Activated naive CD8-positive, alpha-beta T cell treated with anti-CD3 and anti-CD28 coated beads, Interleukin-2, amount 50 U/mL, for 24 hours (primary cell): ENCODE results near the gene CAPZA1.

ENCODE experiments used
- ATAC-seq: fragments of 150-1000 bp; cut with Tn5 transposase; one replicate; pipeline ENCODE4 v1.10.0; 2021
- DNase-seq: peaks from one replicate; pipeline ENCODE4 v3.0.0; 2021
- H3K27ac Mint-ChIP-seq: one replicate; pipeline ENCODE4 v1.8.0; 2021; ENCODE audit warnings: mild to moderate bottlenecking, mixed read lengths
- H3K27me3 Mint-ChIP-seq: one replicate; pipeline ENCODE4 v1.8.0; 2021; ENCODE audit warnings: mixed read lengths
- H3K36me3 Mint-ChIP-seq: one replicate; pipeline ENCODE4 v1.8.0; 2021; ENCODE audit warnings: low read depth, mixed read lengths
- H3K4me1 Mint-ChIP-seq: one replicate; pipeline ENCODE4 v1.8.0; 2021; ENCODE audit warnings: mixed read lengths
- H3K4me3 Mint-ChIP-seq: one replicate; pipeline ENCODE4 v1.8.0; 2021; ENCODE audit warnings: mild to moderate bottlenecking, moderate library complexity, mixed read lengths
- H3K9me3 Mint-ChIP-seq: one replicate; pipeline ENCODE4 v1.8.0; 2021; ENCODE audit warnings: mixed read lengths

Gene CAPZA1

DNA sequence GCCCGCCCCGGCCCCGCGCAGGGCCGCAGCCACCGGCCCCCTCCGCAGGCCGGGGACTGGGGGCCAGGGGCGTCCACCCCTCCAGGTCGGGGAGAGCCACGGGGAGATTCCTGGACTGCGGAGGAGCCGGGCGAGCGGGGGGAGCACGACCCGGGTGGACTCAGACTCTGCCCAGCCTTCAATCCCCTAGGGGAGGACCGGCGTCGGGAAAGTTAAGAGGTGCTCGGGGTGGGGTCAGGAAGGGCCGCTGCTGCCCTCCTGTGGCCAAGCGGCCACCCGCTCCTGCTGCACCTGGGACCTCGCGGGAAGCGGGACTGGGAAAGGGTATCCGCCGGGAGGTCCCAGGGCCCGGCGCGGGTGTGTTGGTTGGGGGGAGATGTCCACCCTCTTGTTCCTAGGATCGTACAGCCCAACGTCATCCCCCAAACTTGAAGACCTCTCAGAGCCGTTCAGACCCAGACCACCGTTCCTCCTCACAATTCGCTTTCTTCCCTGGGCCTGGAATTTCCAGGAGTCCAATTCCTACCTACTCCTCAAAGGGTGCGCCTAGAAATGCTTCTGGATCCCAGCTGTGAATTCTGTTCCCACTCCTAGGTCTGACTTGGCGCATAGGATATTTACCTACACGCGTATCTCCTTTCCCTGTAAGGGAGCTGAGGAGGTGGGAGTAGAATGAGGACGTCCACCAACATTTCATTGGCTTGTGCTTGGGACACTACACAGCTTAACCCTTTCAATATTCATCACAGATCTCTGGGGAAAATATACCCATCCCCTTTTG is 87.8 kb downstream of the CAPZA1 start:
- DNase-seq = peak; percentile 79
- Mint-ChIP-seq H3K4me1 (peaks cover 41% of the 10 kb centered on the region), H3K27me3 (peaks cover 2% of the 10 kb centered on the region)

DNA sequence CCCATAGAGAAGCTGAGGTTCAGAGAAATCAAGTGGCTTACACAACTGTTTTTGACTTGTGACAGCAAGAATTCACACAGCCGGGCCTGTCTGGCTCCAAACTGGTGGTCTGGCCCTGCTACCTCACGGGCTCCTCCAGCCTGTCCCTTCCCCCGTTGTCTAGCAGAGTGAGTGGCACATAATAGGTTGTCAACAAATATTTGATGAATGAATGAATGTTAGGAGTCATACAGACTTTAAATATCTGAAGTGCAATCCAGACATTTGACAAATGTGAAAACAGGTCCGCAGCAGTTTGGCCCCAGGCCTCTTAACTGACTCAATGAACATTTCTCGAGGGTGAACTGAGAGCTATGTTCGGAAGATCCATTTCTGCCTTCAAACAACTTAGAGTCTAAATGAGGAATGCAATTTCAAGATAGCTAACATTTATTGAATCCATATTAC is 88.4 kb downstream of the CAPZA1 start:
- Mint-ChIP-seq H3K36me3 (no peaks in the 10 kb centered on the region), H3K4me1 (peaks cover 36% of the 10 kb centered on the region), H3K9me3 (no peaks in the 10 kb centered on the region), H3K4me3 (no peak overlapping the region), H3K27ac (no peak overlapping the region), H3K27me3 (peaks cover 3% of the 10 kb centered on the region)
- DNase-seq = no peak
- ATAC-seq = no peak

More for the DNA sequence above, 87.8 kb downstream of the CAPZA1 start:
- H3K4me3 Mint-ChIP-seq = peak overlapping the region; percentile 65
- no peak overlapping the region for H3K27ac Mint-ChIP-seq
- H3K9me3 Mint-ChIP-seq = no peaks in the 10 kb centered on the region
- ATAC-seq = peak; percentile 54
- no peaks in the 10 kb centered on the region for H3K36me3 Mint-ChIP-seq

DNA sequence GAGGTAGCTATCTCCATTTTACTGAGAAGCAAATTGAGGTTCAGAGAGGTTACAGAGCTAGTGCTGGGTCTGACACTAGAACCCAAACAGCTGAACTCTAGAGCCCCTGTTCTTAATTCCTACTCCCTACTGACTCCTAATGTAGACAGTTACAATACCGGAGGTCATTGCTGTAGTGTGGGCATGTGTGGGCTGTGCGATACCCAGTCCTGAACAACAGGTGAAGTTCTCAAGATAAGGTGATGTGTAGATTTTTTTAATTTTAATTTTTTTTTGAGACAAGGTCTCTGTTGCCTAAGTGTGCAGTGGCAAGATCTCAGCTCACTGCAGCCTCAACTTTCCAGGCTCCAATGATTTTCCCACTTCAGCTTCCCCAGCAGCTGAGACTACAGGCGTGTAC is 88.9 kb downstream of the CAPZA1 start:
- H3K27ac Mint-ChIP-seq = no peak overlapping the region
- no peak for ATAC-seq
- H3K36me3 Mint-ChIP-seq = no peaks in the 10 kb centered on the region

DNA sequence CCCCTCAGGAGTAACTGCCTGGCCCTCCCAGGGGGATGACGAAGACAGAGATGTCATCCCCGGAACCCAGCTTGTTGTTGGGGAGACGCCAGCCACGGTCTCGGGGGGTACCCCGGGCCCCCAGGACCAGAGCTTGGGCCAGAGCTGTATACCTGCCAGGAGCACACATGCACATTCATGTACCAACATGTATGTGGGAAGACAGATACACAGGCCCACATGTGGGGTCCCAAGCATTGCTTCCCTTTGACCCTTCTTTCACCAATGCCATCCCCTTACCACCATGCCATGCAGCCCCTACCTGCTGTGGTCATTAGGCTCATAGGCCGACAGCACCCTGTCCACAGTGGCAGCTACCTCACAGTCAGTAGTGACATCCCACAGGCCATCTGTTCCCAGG is 90.5 kb downstream of the CAPZA1 start:
- no peaks in the 10 kb centered on the region for H3K9me3 Mint-ChIP-seq
- peaks cover 20% of the 10 kb centered on the region for H3K27me3 Mint-ChIP-seq
- H3K36me3 Mint-ChIP-seq = no peaks in the 10 kb centered on the region
- no peak overlapping the region for H3K4me3 Mint-ChIP-seq
- no peak for DNase-seq
- no peak for ATAC-seq
- peaks cover 28% of the 10 kb centered on the region for H3K4me1 Mint-ChIP-seq
- H3K27ac Mint-ChIP-seq = no peak overlapping the region

More for the DNA sequence above, 88.9 kb downstream of the CAPZA1 start:
- Mint-ChIP-seq H3K9me3 (no peaks in the 10 kb centered on the region), H3K4me3 (no peak overlapping the region), H3K27me3 (peaks cover 8% of the 10 kb centered on the region), H3K4me1 (peaks cover 33% of the 10 kb centered on the region)
- DNase-seq = no peak

DNA sequence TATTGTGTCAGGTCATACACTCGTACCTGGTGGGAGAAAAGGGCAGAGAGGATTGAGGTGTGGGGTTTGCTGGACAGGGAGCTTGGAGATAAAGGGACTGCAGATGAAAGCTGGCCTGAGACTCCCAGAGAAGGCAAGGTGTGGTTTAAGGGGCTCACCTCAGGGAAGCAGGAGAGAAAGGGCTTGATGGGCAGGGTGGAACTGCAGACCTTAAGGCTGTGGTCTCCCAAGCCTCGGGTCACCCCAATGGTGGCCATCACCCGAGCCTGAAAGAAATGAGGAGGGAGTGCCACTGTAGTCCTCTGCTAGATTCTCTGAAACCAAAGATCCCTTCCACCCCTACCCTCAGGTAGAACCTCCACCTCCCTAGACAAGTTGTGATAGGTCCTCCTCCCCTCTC is 91.0 kb downstream of the CAPZA1 start:
- Mint-ChIP-seq H3K27ac (no peak overlapping the region), H3K9me3 (no peaks in the 10 kb centered on the region), H3K4me1 (peaks cover 26% of the 10 kb centered on the region), H3K27me3 (peaks cover 20% of the 10 kb centered on the region), H3K4me3 (no peak overlapping the region), H3K36me3 (no peaks in the 10 kb centered on the region)
- ATAC-seq = no peak
- DNase-seq = no peak

DNA sequence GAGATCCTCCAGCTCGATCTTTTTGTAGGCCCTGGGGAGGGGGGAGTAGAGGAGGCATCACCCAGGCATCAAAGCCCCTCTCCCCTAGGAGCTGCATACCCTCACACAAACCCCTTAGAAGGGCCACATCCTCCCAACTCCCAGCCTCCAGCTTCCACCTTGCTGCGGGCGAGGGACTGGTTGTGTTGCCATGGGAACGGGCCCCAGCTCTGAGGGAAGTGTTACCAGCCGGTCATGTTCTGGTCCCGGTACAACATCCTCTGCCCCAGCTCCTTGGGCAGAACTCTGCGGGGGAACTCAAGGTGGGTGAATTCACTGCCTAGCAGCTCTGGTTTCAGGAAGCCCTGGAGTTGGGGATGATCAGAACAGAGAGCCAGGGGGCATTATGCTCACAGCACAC is 91.4 kb downstream of the CAPZA1 start:
- Mint-ChIP-seq H3K27ac (no peak overlapping the region), H3K9me3 (no peaks in the 10 kb centered on the region), H3K36me3 (no peaks in the 10 kb centered on the region), H3K27me3 (peaks cover 20% of the 10 kb centered on the region), H3K4me1 (peaks cover 26% of the 10 kb centered on the region), H3K4me3 (no peak overlapping the region)
- no peak for DNase-seq
- ATAC-seq = no peak

DNA sequence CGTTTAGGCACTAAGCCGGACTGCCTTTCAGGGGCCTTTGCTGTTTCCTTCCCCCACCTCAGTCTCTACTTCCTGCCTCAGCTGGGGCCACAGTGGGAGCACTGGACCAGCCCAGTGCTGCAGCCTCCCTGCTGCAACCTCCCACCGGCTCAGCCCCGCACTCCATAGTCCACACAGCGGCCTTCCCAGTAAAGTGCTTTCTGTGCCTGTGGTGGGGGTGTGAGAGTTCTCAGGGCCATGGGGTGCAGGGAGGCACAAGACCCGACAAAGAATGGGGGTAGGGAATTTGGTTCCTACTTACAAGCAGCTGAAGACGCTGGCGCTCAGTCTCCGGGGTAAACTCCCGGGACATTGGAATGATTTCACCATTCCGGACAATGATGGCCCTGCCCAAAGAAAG is 92.0 kb downstream of the CAPZA1 start:
- H3K27ac Mint-ChIP-seq = no peak overlapping the region
- H3K9me3 Mint-ChIP-seq = no peaks in the 10 kb centered on the region
- H3K4me3 Mint-ChIP-seq = no peak overlapping the region
- ATAC-seq (no peak), DNase-seq (no peak)
- H3K27me3 Mint-ChIP-seq = peaks cover 20% of the 10 kb centered on the region
- peaks cover 29% of the 10 kb centered on the region for H3K4me1 Mint-ChIP-seq
- H3K36me3 Mint-ChIP-seq = no peaks in the 10 kb centered on the region

DNA sequence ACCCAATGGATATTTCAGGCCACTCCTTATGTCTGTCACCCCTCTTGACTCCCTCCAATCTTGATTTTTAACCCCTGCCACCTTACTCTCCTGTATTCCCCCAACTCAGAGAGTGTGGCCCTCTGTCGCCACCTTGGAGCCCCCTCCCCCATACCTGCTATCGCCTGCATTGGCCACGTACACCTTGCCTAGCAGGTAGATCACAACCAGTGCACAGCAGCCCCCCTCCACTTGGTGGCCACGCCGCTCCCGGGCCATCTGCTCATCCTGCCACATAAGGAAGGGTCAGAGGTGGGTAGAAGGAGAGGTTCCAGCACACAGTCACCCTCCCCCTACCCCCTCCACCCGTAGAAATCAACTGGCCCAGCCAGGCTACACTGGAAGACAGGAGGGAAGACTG is 92.6 kb downstream of the CAPZA1 start:
- Mint-ChIP-seq H3K36me3 (no peaks in the 10 kb centered on the region), H3K9me3 (no peaks in the 10 kb centered on the region), H3K27ac (no peak overlapping the region), H3K27me3 (peaks cover 20% of the 10 kb centered on the region), H3K4me1 (peaks cover 30% of the 10 kb centered on the region), H3K4me3 (no peak overlapping the region)
- no peak for DNase-seq
- no peak for ATAC-seq

DNA sequence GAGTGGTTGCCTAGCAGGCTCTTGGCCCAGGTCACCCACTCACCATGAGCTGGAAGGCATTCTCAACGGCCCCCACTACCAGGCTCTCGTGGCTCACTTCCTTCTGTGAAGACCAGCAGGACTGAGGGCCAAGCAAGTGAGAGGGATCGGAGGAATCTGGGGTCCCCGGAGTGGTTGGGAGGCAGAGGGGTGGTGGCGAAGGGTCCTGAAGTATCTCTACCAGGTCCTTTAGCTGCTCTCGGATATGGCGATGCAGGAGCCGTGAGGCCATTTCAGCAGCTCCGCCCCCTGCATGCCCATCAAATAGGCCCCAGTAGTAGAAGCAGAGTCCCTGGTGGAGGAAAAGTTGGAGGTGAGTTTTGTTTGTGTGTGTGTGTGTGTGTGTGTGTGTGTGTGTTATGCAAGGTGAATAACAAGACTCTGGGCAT is 93.1 kb downstream of the CAPZA1 start:
- H3K27ac Mint-ChIP-seq = no peak overlapping the region
- DNase-seq (no peak), ATAC-seq (no peak)
- no peak overlapping the region for H3K4me3 Mint-ChIP-seq
- H3K9me3 Mint-ChIP-seq = no peaks in the 10 kb centered on the region
- H3K4me1 Mint-ChIP-seq = peaks cover 35% of the 10 kb centered on the region
- H3K27me3 Mint-ChIP-seq = peaks cover 20% of the 10 kb centered on the region
- H3K36me3 Mint-ChIP-seq = no peaks in the 10 kb centered on the region

DNA sequence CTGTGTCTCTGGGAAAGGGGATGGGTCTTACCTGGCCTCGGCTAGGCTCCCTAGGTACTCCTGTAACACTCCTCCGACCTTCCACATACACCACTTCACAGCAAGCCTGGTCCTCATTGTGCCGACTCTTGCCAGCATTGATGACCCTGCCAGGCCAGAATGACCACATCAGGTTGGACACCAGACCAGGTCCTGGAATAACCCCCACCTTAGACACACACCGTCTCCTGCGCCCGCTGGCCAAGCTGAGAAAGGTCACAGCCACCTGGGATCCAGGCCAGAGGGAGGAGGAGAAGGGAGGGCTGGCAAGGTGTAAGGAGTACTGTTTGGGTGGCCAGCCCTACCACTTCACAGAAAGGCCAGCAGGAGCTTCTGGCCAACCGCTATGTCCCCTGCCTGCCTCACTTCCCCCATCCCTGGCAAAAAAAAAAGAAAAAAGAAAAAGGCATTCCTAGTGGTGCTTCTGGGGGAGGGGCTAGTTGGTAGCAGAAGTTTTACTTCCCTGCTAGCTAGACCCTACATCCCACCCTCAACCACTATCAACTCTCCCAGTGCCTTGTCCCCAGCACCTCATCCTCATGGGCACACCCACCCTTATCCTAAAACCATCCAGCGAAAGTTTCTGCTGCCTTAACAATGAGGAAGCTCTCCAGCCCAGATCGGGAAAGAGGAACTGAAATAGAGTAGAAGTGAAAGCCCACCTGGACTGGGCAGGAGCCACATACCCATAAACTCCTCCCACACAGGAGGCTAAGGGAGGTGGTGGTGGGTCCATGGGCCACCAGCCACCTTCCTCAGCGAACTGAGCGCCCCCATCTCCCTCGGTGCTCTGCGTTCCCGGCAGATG is 94.1 kb downstream of the CAPZA1 start:
- peaks cover 19% of the 10 kb centered on the region for H3K27me3 Mint-ChIP-seq
- H3K4me1 Mint-ChIP-seq = peaks cover 36% of the 10 kb centered on the region
- DNase-seq (no peak), ATAC-seq (no peak)
- peak overlapping the region; percentile 38 for H3K4me3 Mint-ChIP-seq
- peak overlapping the region; percentile 3 for H3K27ac Mint-ChIP-seq
- no peaks in the 10 kb centered on the region for H3K9me3 Mint-ChIP-seq
- H3K36me3 Mint-ChIP-seq = no peaks in the 10 kb centered on the region

DNA sequence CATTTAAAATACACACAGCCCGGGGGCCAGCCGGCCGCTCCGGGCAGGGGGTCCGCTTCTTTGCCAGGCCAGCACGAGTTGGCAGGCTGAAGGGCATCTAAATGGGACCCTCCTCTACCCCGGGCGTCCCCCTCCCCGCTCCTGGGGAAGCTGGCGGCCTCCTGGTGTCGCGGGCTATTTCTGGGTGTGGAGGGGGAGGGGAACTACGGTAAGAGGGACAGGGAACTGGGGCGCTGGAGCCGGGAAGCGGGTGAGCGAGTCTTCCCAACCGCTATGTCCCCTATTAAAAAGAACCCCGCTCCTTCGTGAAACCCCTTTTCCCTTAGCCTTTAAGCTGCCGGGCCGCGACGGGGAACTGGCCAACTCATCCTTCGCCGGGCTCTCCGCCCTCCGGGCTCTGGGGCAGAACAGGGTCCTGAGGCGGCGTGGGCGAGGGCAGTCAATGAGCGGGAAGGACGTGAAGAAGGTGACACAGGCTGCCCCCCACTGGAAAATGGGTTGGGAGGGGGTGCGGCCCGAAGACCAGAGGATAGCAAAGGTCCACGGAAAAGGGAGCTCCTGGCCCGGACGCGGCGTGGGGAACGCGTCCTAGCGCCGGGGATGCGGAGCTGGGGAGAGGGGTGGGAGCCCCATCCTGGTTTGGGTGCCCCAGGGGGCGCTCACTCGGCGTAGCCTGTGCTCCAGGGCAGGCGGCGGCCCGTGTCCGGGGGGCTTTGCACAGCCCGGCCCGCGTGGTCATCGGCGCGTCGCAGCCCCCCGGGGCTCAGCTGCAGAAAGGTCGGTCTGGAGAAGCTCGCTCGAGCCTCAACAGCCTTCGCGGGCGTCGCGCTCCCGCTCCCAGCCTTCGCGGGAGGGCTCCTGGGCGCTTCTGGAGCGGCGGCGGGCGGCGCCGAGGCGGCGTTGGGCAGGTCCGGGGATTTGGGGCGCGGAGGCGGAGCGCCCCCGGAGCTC is 95.0 kb downstream of the CAPZA1 start:
- Mint-ChIP-seq H3K36me3 (no peaks in the 10 kb centered on the region), H3K4me1 (peaks cover 34% of the 10 kb centered on the region), H3K9me3 (no peaks in the 10 kb centered on the region), H3K27ac (no peak overlapping the region), H3K27me3 (peaks cover 25% of the 10 kb centered on the region), H3K4me3 (peak overlapping the region; percentile 71)
- no peak for DNase-seq
- peak; percentile 1 for ATAC-seq

DNA sequence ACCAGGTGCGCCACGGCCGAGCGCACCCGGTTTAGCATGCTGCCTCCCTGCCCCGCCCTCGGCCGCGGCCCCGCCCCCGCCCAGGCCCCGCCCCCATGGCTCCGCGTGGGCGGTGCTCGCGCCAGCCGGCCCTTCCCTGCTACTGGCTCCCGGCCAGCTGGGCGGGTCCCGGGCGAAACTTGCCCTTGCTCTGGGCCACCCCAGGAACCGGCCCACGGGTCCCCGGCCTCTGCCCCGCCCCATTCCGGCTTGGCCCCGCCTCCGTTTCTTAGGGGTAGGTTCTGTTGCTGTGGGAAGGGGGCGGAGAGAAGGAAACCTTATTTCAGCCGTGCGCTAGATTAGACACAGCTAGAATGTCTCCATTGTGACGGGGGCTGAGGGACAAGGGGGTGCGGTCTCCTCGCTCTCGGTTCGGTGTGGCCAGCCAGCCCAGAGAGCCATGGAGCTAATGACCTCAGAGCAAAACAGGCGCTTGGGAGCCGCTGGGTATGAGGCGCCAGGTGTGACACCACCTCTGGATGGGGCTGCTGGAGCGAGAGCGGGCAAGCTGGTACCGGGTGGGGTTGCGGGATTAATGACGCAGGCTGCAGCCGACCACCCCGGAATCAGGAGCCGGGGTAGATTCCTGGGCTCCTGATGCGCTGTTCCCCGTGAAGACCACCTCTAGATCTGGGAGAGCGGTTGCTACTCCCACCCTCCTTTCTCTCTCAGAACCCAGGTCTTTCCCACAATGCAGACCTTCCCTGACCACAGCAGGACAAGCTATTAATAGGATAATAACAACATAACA is 95.8 kb downstream of the CAPZA1 start, which contains the start of gene PPM1J:
Gene PPM1J (minus strand): TSS at position 69 of the 790 bp plus-strand sequence. CDS start 31 bp downstream, at position 38.
- H3K4me3 Mint-ChIP-seq = peak within 1 kb of the TSS; percentile 76
- DNase-seq = peak; percentile 97
- no peak within 1 kb of the TSS for H3K27ac Mint-ChIP-seq
- peaks cover 28% of the 10 kb centered on the region for H3K27me3 Mint-ChIP-seq
- H3K4me1 Mint-ChIP-seq = peaks cover 30% of the 10 kb centered on the region
- peak; percentile 78 for ATAC-seq
- H3K36me3 Mint-ChIP-seq = no peaks in the 10 kb centered on the region
- H3K9me3 Mint-ChIP-seq = no peaks in the 10 kb centered on the region

DNA sequence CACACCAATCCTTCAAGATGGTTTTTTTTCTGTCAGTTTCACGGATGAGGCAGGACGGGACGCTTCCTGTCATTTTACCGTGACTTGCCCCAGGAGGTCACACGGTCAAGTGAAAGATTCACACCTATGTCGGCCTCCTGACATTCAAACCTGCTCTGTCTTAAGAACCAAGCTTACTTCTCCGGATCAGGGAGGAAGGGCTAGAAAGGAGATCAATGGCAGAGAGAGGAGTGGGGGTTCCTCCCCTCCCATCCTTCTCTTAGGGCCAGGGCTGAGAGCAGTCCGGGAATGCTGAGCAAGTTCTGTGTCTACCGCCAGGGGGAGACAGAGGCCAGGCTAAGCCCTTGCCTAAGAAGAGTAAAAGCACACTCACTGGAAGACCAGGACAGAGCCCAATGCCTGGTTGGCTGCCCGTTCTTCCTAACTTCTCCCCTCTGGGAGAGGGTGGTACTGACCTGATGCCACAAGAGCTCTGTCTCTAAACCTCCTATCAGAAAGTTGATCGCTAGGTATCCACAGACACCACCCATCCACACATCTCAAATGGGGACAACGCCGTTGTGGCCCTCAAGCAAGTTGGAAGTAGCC is 96.6 kb downstream of the CAPZA1 start:
- no peaks in the 10 kb centered on the region for H3K9me3 Mint-ChIP-seq
- H3K27me3 Mint-ChIP-seq = peaks cover 28% of the 10 kb centered on the region
- peaks cover 30% of the 10 kb centered on the region for H3K4me1 Mint-ChIP-seq
- ATAC-seq (peak; percentile 45), DNase-seq (peak; percentile 87)
- peak overlapping the region; percentile 76 for H3K4me3 Mint-ChIP-seq
- no peaks in the 10 kb centered on the region for H3K36me3 Mint-ChIP-seq
- no peak overlapping the region for H3K27ac Mint-ChIP-seq
